Measurements from ENCODE around the gene FBN1. TPM values are rescaled to one million over a fixed set of nuclear protein-coding genes. Genes with fewer than 3 reads are reported as not detected.

Gene FBN1
- total and polyA plus RNA-seq, 2 donors (not counting 3 experiments of a cell fraction or from before 2014, with no cell fraction given) = 107 to 111 TPM

DNA sequence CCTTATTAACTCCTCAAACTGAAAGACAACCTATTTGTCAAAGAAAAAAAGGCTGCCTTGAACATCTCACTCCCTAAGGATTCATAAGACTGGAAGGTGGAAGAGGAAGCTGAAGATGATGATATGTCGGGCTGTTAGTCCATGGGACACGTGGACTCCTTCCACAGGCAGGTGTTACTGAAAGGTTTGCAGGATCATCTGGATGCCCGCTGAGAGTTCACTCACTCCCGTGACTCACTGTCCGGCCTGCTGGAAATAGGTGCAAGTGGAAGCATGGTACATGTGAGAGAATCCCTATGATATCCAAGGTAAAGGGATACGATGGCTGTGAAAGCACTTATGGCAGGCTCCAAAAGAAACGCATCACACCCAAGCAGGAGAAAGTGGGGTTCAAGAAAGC is 33.3 kb upstream of the FBN1 start:
- Histone ChIP-seq H2AFZ (ENCODE audit: low read depth, low read length) (no peak overlapping the region), H4K20me1 (replicated peaks; ENCODE audit: control insufficient read depth, extremely low read depth, insufficient read depth, low read length) (no peaks in the 10 kb centered on the region), H3K27me3 (ENCODE audit: control insufficient read depth in 2 of 2, insufficient read depth in 2 of 2, low read length in 2 of 2) (no peaks in the 10 kb centered on the region), H3K9me3 (replicated peaks; ENCODE audit: control insufficient read depth, insufficient read depth, low read length) (no peaks in the 10 kb centered on the region), H3K4me1 (ENCODE audit: control insufficient read depth, extremely low read depth, insufficient read depth, low read length) (no peaks in the 10 kb centered on the region), H3K4me3 (replicated peaks in 1 of 3; ENCODE audit: insufficient read depth in 1 of 3, low read depth in 1 of 3, low read length in 3 of 3) (no peak overlapping the region), H3K9me1 (replicated peaks; ENCODE audit: control insufficient read depth, extremely low read depth, insufficient read depth, low read length) (no peaks in the 10 kb centered on the region), H3K36me3 (ENCODE audit: control insufficient read depth in 2 of 2, extremely low read depth in 1 of 2, insufficient read depth in 2 of 2, low read length in 2 of 2) (no peaks in the 10 kb centered on the region), H3K9ac (replicated peaks; ENCODE audit: extremely low read depth, insufficient read depth, low read length) (no peak overlapping the region), H3K27ac (ENCODE audit: insufficient read depth, low read depth, low read length) (no peak overlapping the region), H3K4me2 (ENCODE audit: insufficient read depth, low read length) (no peak overlapping the region), H3K79me2 (ENCODE audit: control insufficient read depth, insufficient read depth, low read length) (no peaks in the 10 kb centered on the region)
- intact Hi-C loops (cut with micrococcal nuclease) = no loop called here
- TF ChIP-seq, protein P1, sequence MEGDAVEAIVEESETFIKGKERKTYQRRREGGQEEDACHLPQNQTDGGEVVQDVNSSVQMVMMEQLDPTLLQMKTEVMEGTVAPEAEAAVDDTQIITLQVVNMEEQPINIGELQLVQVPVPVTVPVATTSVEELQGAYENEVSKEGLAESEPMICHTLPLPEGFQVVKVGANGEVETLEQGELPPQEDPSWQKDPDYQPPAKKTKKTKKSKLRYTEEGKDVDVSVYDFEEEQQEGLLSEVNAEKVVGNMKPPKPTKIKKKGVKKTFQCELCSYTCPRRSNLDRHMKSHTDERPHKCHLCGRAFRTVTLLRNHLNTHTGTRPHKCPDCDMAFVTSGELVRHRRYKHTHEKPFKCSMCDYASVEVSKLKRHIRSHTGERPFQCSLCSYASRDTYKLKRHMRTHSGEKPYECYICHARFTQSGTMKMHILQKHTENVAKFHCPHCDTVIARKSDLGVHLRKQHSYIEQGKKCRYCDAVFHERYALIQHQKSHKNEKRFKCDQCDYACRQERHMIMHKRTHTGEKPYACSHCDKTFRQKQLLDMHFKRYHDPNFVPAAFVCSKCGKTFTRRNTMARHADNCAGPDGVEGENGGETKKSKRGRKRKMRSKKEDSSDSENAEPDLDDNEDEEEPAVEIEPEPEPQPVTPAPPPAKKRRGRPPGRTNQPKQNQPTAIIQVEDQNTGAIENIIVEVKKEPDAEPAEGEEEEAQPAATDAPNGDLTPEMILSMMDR (IDR thresholded peaks at IDR 0.05; ENCODE audit: extremely low read depth in 1 of 2, insufficient read depth in 1 of 2, low read depth in 1 of 2, low read length in 2 of 2) = no peak
- no peak for TF ChIP-seq FOS (IDR thresholded peaks at IDR 0.05; ENCODE audit: borderline replicate concordance, insufficient read depth, low read length)
- no peak for TF ChIP-seq EZH2 (IDR thresholded peaks at IDR 0.05; ENCODE audit: borderline replicate concordance, low read depth, low read length, severe bottlenecking)
- no peak for TF ChIP-seq POLR2AphosphoS5 (IDR thresholded peaks at IDR 0.05; ENCODE audit: insufficient read depth, low read depth, low read length)
- dilution Hi-C loops (cut with MboI; ENCODE audit: extremely low pct_ligation_motif_present, low sequenced_read_pairs) = no loop called here
- FAIRE-seq (no peak), DNase-seq (ENCODE audit: low read depth, low spot score) (no peak)
- BruUV-seq (replicated peaks) = no TSS peak
- ChIA-PET CTCF (interaction anchor here (0.6 kb wide), 1 partner anchor 467 kb away, joined by 3 read pairs; no protein-coding TSS in a partner anchor), POLR2A (no interaction called here)

DNA sequence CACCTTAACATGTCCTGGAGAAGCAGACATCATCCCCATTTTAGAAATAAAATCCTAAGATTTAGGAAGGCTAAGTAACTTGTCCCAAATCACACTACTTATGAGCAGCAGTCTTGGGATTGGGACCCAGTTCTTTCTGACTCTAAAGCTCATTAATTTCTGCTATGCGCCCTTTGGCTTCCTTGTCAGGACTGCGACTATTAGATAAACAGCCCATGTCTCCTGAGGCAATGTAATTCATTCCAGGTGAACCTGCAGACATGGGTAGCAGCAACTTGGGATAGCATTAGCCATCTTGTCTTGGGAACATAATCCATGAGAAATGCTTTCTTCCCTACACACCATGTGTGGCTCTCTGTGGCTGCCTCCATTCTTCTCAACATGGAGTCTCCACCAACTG is 32.3 kb upstream of the FBN1 start:
- no TSS peak for BruUV-seq (replicated peaks)
- DNase-seq (ENCODE audit: low read depth, low spot score) (no peak), FAIRE-seq (no peak)
- Histone ChIP-seq H3K27ac (ENCODE audit: insufficient read depth, low read depth, low read length) (no peak overlapping the region), H3K27me3 (ENCODE audit: control insufficient read depth in 2 of 2, insufficient read depth in 2 of 2, low read length in 2 of 2) (no peaks in the 10 kb centered on the region), H3K36me3 (ENCODE audit: control insufficient read depth in 2 of 2, extremely low read depth in 1 of 2, insufficient read depth in 2 of 2, low read length in 2 of 2) (no peaks in the 10 kb centered on the region), H3K4me1 (ENCODE audit: control insufficient read depth, extremely low read depth, insufficient read depth, low read length) (no peaks in the 10 kb centered on the region), H3K9ac (replicated peaks; ENCODE audit: extremely low read depth, insufficient read depth, low read length) (no peak overlapping the region), H3K9me3 (replicated peaks; ENCODE audit: control insufficient read depth, insufficient read depth, low read length) (no peaks in the 10 kb centered on the region), H3K4me2 (ENCODE audit: insufficient read depth, low read length) (no peak overlapping the region), H4K20me1 (replicated peaks; ENCODE audit: control insufficient read depth, extremely low read depth, insufficient read depth, low read length) (no peaks in the 10 kb centered on the region), H3K79me2 (ENCODE audit: control insufficient read depth, insufficient read depth, low read length) (no peaks in the 10 kb centered on the region), H3K4me3 (replicated peaks in 1 of 3; ENCODE audit: insufficient read depth in 1 of 3, low read depth in 1 of 3, low read length in 3 of 3) (no peak overlapping the region), H2AFZ (ENCODE audit: low read depth, low read length) (no peak overlapping the region), H3K9me1 (replicated peaks; ENCODE audit: control insufficient read depth, extremely low read depth, insufficient read depth, low read length) (no peaks in the 10 kb centered on the region)
- CTCF ChIA-PET = no interaction called here
- dilution Hi-C loops (cut with MboI; ENCODE audit: extremely low pct_ligation_motif_present, low sequenced_read_pairs) (no loop called here), intact Hi-C loops (cut with micrococcal nuclease) (no loop called here)
- POLR2A ChIA-PET = no interaction called here
- TF ChIP-seq, protein P1 (IDR thresholded peaks at IDR 0.05; ENCODE audit: extremely low read depth in 1 of 2, insufficient read depth in 1 of 2, low read depth in 1 of 2, low read length in 2 of 2) = no peak
- no peak for TF ChIP-seq FOS (IDR thresholded peaks at IDR 0.05; ENCODE audit: borderline replicate concordance, insufficient read depth, low read length)

Data from endothelial cell of umbilical vein (primary cell).